ENCODE results near the gene FILIP1.

GRCh38 chr6:75445738-75446137 lies 47.9 kb downstream of the FILIP1 start:
- TF ChIP-seq CTCF (IDR thresholded peaks at IDR 0.05): no peak
- no peak for TF ChIP-seq POLR2A (IDR thresholded peaks at IDR 0.05)
- no peak for TF ChIP-seq POLR2AphosphoS5 (IDR thresholded peaks at IDR 0.05; ENCODE audit: insufficient read depth in 1 of 2, low read depth in 1 of 2)
